HG03558 (cell line): Measurements from ENCODE around the gene ATG13.

Source experiments
- ATAC-seq: cut with Tn5 transposase; IDR thresholded peaks from one replicate; pipeline ENCODE4 v1.9.1; 2021; ENCODE audit warnings: moderate number of reproducible peaks; ENCODE audit not compliant: unreplicated experiment; ENCODE audit errors: extremely low read depth

ATG13 gene

DNA sequence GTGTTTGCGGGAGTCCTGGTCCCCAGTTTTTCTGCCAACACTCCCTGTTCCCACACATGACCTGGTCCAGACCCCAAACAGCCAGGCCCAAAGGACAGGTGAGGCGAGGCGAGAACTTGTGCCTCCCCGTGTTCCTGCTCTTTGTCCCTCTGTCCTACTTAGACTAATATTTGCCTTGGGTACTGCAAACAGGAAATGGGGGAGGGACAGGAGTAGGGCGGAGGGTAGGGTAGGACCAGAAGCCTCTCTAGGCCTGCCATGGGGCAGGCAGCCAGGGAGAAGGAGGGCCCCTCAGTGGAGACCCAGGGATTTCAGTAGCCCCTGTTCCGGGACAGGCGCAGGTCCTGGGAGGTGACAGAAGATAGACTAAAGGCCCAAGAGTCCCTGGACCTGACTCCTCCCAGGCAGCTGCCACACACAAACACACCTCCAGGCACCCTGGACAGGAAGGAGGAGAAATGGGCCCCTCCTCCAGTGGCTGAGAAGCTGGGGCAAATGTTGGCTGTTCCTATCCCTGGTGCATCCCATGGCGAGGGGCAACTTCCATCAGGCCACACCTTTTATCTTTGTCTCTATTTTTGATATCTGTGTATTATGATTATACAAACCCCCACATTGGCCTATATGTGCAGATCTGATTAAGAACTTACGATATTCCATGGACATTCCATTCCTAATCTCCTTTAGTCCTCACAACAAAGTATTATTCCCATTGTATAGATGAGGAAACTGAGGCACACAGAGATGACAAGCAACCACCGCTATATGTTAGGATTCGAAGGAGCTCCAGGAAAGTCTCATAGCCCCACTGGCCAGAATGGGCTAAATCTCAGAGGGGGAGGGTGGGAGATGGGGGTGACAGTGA is 101.0 kb downstream of the ATG13 start:
- ATAC-seq, result no peak

GRCh38 chr11:46719048-46719542 is 101.7 kb downstream of the ATG13 start, which contains the start of gene F2:
Gene F2 (plus strand): TSS chr11:46719213. CDS start chr11:46719236, 23 bp downstream.
- ATAC-seq, result no peak

GRCh38 chr11:46719543-46720218 is 102.3 kb downstream of the ATG13 start:
- no peak for ATAC-seq

GRCh38 chr11:46721286-46721685 is 103.9 kb downstream of the ATG13 start:
- ATAC-seq, result no peak

- ATAC-seq, result no peak
These were observed 105.4 kb downstream of the ATG13 start for GRCh38 chr11:46722566-46723358.

- ATAC-seq, result no peak
These were observed 106.0 kb downstream of the ATG13 start for GRCh38 chr11:46723359-46723680.

- ATAC-seq, result no peak
These were observed 106.7 kb downstream of the ATG13 start for GRCh38 chr11:46724088-46724487.
